Loucy (cell line): ENCODE measurements around the gene TJP3.

Experiments
- EZH2phosphoT487 ChIP-seq: fragments of 200-600 bp; IDR thresholded peaks from 2 replicates; pipeline ENCODE4 v1.6.1; 2018; ENCODE audit warnings: antibody characterized with exemption, mild to moderate bottlenecking, moderate library complexity, borderline replicate concordance
- TF ChIP-seq, protein P1 (sequence below): fragments of 200-600 bp; sonication (generic); conservative IDR thresholded peaks from 2 replicates; pipeline ENCODE4 v1.5.1; 2014; ENCODE audit warnings: mild to moderate bottlenecking, antibody characterized with exemption, low read length

GRCh38 chr19:3680939-3681338 is 27.2 kb upstream of the TJP3 start:
- TF ChIP-seq, protein P1, sequence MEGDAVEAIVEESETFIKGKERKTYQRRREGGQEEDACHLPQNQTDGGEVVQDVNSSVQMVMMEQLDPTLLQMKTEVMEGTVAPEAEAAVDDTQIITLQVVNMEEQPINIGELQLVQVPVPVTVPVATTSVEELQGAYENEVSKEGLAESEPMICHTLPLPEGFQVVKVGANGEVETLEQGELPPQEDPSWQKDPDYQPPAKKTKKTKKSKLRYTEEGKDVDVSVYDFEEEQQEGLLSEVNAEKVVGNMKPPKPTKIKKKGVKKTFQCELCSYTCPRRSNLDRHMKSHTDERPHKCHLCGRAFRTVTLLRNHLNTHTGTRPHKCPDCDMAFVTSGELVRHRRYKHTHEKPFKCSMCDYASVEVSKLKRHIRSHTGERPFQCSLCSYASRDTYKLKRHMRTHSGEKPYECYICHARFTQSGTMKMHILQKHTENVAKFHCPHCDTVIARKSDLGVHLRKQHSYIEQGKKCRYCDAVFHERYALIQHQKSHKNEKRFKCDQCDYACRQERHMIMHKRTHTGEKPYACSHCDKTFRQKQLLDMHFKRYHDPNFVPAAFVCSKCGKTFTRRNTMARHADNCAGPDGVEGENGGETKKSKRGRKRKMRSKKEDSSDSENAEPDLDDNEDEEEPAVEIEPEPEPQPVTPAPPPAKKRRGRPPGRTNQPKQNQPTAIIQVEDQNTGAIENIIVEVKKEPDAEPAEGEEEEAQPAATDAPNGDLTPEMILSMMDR: no peak
- no peak for TF ChIP-seq EZH2phosphoT487
